SKM-1 (cell line): ENCODE data around the gene STK11IP.

Experiments
- DNase-seq: peaks from one replicate; lab custom pipeline; 2025; ENCODE audit not compliant: unreplicated experiment; lab: John Stamatoyannopoulos, UW

Gene STK11IP

GRCh38 chr2:219562049-219563020 lies 35.3 kb upstream of the STK11IP start:
- no peak for DNase-seq

- DNase-seq, result no peak
Measured at GRCh38 chr2:219563271-219563928, 34.3 kb upstream of the STK11IP start.

DNA sequence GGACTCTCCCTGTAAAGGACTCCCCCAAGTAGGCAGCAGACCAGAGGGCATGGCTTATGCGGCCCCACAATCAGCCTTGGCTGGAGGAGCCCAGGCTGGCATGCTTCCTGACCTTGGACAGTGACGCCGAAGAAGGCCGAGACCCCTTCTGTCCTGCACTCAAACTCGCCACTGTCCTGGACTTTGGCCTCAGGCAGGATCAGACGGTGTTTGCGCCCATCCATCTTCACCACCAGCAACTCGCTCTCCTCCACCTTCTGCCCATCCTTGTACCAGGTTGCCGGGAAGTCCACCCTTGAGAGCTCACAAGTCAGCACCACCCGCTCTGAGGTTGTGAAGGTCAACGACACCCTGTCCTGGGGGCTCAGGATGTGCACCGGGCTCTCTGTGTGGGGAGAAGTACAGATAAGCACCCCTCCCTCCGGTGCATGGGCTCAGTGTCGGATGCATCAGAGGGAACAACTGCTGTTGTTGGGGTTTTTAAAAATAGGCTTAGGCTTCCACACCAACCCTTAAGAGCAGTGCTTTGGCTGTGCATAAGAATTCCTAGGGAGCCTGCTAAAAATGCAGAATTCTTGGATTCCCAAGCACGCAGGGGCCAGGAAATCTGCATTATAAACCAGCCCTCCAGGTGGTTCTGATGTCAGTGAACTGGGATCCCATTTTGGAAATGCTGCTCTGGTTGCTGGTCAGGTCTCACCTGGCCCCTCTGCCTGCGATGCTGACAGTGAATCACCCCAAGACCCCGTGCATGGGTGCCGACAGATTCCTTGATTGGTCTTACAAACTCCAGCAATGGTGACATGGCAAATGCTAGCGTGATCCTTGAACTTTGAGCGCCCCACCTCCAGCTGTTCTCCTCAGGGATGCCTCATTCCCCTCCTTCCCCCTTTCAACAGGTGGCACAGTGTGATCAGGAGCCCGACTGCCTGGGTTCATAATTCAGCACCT lies 32.3 kb upstream of the STK11IP start:
- no peak for DNase-seq

DNA sequence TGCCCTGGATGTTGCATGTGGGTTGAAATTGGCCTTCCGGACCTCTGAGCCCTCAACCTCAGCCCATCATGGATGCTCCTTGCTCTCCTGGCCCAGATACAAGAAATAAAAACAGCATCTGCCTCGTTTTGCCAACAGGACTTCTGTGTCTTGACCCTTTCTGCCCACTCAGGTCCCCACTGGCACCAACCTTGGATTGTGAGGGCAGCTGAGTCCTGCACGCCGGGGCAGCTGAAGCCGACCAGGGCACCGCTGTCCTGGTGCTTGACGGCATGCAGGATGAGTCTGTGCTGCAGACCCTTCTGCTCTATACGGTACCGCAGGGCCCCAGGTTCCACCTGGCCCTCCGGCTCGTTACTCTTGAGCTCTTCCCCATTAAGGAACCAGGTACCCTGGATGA lies 31.0 kb upstream of the STK11IP start:
- DNase-seq, result no peak

- no peak for DNase-seq
Measured at GRCh38 chr2:219567131-219567530, 30.5 kb upstream of the STK11IP start.

- no peak for DNase-seq
Measured at GRCh38 chr2:219567791-219568361, 29.8 kb upstream of the STK11IP start.

DNA sequence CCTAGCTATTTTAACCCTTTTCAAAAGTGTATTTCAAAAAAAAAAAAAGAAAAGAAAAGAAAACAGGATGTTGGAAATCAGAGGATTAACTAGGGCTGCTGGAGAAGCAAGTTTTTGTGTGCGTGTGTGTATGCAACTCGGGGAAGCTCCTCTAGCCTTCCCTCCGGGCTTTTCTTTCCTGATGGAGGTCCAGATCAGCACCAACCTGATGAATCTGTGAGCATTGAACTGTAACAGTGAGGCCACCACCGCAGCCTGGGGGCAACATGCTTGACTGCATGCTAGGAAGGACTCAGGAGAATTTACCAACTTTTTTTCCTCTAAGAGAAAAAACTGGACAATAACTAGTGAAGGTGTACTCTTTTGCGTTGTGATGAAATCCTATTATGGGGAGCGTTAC lies 28.6 kb upstream of the STK11IP start:
- DNase-seq, result no peak

DNA sequence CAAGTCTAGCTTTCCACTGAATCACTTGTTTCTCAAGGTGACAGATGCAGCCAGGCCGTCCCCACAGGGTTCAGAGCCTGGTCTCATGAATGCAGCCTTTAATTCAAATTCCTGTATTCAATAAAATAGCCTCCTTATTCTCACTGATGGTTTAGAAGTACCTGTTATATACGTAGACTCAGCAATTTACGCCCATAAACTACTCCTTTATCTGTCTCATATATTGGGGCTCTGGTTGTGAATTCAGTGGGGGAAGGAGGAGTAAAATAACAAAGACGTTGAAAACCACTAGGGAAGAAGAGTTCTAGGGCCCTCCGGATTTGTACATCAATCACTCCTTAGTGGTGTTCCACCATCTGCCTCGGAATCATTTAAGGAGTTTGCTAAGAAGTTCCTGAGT lies 28.0 kb upstream of the STK11IP start:
- no peak for DNase-seq

DNA sequence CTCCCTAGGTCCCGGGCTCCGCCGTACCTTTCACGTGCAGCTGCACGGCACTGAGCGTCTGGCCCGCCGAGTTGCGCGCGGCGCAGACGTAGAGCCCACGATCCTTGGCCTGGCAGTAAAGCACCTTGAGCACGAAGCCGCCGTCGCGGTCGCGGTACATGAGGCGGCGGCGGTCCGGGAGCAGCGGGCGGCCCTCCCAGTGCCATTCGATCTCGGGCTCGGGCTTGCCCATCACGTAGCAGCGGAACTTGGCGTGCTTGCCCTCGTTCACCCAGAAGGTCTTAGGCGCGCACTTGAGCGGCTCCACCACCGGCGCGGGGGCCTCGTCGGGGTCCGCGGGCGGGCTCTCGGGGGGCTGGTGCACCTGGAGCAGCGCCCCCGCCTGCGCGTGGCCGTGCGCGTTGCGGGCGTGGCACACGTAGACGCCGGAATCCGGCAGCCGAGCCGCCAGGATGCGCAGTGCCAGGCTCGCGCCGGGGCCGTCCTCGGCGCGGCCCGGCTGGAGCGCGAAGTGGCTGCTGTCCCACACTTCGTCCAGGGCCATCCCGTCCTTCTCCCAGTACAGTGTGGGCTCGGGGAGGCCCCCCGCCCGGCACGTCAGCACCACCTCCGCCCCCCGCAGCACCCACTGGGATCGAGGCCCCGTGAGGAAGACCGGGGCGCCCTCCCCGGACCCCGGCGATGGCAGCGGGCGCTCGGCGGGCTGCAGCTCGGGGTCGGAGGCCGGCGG lies 27.3 kb upstream of the STK11IP start:
- no peak for DNase-seq

DNA sequence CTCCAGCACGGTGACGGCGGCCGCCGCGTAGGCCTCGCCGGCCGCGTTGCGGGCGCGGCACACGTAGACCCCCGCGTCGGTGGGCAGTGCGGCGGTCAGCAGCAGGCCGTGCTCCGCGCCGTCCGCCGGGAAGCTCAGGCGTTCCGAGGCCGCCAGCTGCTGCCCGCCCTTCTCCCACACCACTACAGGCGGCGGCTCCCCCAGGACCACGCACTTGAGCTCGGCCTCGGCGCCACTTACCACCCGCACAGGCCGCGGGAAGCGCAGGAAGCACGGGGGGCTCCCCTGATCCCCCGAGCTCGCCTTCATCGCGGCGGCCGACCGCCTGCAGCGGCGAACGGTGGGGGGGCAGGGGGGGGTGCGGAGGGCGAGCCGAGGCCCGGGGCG lies 26.7 kb upstream of the STK11IP start:
- no peak for DNase-seq

DNA sequence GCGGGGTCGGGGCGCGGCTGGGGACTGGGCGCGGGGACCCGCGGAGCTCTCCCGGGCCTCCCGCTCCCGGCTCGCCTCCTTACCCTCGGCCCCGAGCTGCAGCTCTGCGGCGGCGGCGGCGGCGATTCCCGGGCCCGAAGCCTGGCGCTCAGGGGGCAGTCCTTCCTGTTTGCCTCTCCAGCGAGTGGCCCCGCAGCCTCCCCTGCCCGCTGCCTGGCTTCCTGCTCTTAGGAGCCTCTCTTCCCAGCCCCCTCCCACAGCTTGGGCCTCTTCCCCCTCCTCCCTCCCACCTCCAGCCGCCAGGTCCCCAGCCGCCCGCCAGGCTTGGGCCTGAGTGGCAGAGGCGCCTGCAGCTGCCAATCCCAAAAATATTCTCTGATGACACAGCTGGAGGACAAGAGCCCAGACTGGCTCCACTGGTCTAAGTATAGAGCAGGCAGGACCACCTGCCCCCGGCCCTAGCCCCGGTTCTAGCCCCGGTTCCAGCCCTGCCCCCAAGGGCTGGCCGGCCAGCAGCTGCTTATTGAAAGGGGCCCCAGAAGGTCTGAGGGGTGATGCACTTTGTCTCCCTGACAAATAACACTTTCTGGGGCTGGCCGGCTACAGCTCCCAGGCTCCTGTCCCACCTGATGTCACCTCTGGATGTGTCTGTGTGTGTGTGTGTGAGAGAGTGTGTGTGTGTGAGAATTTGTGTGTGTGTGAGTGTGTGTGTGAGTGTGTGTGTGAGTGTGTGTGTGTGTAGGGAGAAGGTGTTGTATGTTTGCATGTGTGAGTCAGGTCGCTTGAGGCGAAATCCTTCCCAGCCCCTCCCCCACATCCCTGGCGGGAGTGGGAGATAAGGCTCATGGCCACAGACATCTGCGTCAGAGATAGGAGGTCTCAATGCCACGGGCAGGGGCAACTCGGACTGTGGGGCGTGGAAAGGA lies 26.1 kb upstream of the STK11IP start, which contains the start of gene OBSL1:
Gene OBSL1, minus strand, starts transcription at position 229 of the 926 bp plus-strand sequence. CDS start 307 bp downstream, outside the sequence.
- DNase-seq, result peak; percentile 29

DNA sequence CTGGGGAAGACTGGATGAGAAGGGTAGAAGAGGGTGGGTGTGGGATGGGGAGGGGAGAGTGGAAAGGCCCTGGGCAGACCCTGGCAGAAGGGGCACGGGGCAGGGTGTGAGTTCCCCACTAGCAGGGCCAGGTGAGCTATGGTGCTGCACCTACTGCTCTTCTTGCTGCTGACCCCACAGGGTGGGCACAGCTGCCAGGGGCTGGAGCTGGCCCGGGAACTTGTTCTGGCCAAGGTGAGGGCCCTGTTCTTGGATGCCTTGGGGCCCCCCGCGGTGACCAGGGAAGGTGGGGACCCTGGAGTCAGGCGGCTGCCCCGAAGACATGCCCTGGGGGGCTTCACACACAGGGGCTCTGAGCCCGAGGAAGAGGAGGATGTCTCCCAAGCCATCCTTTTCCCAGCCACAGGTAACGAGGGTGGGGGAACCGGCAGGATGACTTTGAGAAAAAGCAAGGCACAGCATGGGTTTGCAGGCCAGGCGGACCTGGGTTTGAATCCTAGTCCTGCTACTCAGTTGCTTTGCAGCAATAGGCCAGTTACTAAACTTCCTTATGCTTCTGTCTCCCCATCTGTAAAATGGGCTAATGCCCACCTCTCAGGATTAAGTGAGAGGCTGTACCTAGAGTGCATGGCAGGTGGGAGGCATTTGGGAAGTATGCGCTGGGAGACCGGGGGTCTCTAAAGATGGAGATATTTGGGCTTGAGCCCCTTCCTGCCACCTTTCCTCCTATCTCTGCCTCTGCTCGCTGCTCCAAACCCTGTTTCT lies 25.2 kb upstream of the STK11IP start, which contains the start of gene INHA:
Gene INHA, plus strand, starts transcription at position 74 of the 765 bp plus-strand sequence. Its CDS starts 65 bp downstream, at position 139.
- DNase-seq, result no peak

- DNase-seq, result peak; percentile 81
Measured at GRCh38 chr2:219573166-219573565, 24.5 kb upstream of the STK11IP start.

- DNase-seq, result no peak
Measured at GRCh38 chr2:219574484-219575311, 23.0 kb upstream of the STK11IP start.

DNA sequence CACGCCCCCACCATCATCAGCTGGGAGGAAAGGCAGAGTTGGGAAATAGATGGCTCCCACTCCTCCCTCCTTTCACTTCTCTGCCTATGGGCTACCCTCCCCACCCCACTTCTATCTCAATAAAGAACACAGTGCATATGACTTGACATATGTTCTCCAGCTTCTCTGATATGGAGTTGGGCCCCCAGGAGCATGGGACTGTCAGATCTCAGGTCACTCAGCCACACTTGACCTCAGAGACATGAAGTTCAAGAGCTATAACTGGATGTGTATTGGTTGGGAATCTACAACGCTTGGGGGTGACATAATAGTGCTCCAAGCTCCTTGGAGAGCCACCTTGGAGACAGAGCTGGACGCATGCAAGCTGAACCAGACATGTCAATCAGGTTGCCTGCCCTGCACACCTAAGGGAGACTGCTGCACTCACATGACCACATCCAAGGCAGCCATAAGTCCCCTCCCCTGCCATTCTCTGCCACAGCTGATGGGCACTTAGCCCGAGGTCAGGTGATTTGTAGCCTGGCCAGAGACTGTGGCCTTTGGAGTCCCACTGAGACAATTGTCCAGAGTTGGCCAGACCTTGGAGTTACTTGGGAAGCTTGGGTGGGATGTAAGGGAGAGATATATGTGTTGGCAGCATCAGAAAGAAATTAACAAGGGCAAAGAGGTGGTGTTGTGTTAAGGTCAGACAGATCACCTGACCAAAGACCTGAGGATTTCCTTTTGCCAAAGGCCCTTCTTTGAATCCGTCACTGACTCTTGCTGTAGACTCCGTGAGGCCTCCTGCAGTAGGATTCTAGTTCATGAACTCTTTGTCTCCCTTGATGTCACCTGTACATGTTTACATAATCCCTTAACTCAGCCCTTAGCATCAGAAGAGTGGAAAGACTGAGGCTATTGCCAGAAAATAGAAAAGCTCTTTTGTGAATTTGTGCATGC lies 21.8 kb upstream of the STK11IP start:
- DNase-seq, result no peak
